Neural progenitor cell (in vitro differentiated cells): Measurements from ENCODE around the gene SEC23B. TPM values are rescaled to one million over a fixed set of nuclear protein-coding genes. Genes with fewer than 3 reads are reported as not detected.

Experiments
- DNase-seq: peaks from one replicate; pipeline ENCODE4 v3.0.0-alpha.2; 2016; ENCODE audit warnings: low spot score
- H2AFZ ChIP-seq: fragments of 200-600 bp; sonication (generic); replicated peaks from 2 replicates; pipeline ENCODE4 v1.6.1; 2016; ENCODE audit warnings: antibody characterized with exemption
- H3F3A ChIP-seq: fragments of 200-600 bp; sonication (generic); 2 replicates; pipeline ENCODE4 v1.6.1; 2016; ENCODE audit warnings: antibody characterized with exemption, low read depth
- H3K27ac ChIP-seq: fragments of 200-600 bp; sonication (generic); 2 replicates; pipeline ENCODE4 v1.5.1; 2016; ENCODE audit warnings: mild to moderate bottlenecking
- H3K27me3 ChIP-seq: fragments of 200-600 bp; sonication (generic); 2 replicates; pipeline ENCODE4 v1.6.1; 2016; ENCODE audit warnings: mild to moderate bottlenecking, moderate library complexity
- H3K36me3 ChIP-seq: fragments of 200-600 bp; sonication (generic); 2 replicates; pipeline ENCODE4 v1.5.1; 2016
- H3K4me1 ChIP-seq: fragments of 200-600 bp; sonication (generic); 2 replicates; pipeline ENCODE4 v1.6.1; 2016; ENCODE audit warnings: mixed run types
- H3K4me2 ChIP-seq: fragments of 200-600 bp; sonication (generic); 2 replicates; pipeline ENCODE4 v1.6.1; 2016
- H3K4me3 ChIP-seq: fragments of 200-600 bp; sonication (generic); 2 replicates; pipeline ENCODE4 v1.5.1; 2016
- H3K79me2 ChIP-seq: fragments of 200-600 bp; sonication (generic); 2 replicates; pipeline ENCODE4 v1.6.1; 2016; ENCODE audit warnings: low read depth
- H3K9ac ChIP-seq: fragments of 200-600 bp; sonication (generic); 2 replicates; pipeline ENCODE4 v1.6.1; 2016
- H3K9me3 ChIP-seq: fragments of 200-600 bp; sonication (generic); 2 replicates; pipeline ENCODE4 v1.5.1; 2016; ENCODE audit warnings: low read depth
- H4K20me1 ChIP-seq: fragments of 200-600 bp; sonication (generic); 2 replicates; pipeline ENCODE4 v1.6.1; 2016; ENCODE audit warnings: low read depth
- H3K27ac Mint-ChIP-seq: 3 replicates; pipeline ENCODE4 v1.8.0; 2021; ENCODE audit warnings: mixed read lengths
- H3K27me3 Mint-ChIP-seq: 2 replicates; pipeline ENCODE4 v1.8.0; 2022; ENCODE audit warnings: low read depth, mild to moderate bottlenecking, inconsistent platforms, moderate library complexity, mixed read lengths; ENCODE audit not compliant: insufficient read depth
- H3K36me3 Mint-ChIP-seq: 3 replicates; pipeline ENCODE4 v1.8.0; 2021; ENCODE audit warnings: mixed read lengths
- H3K4me1 Mint-ChIP-seq: 3 replicates; pipeline ENCODE4 v1.8.0; 2021; ENCODE audit warnings: mixed read lengths
- H3K4me3 Mint-ChIP-seq: 3 replicates; pipeline ENCODE4 v1.8.0; 2021; ENCODE audit warnings: mild to moderate bottlenecking, moderate library complexity, mixed read lengths
- H3K9me3 Mint-ChIP-seq: 3 replicates; pipeline ENCODE4 v1.8.0; 2020; ENCODE audit warnings: mixed read lengths
- CTCF ChIP-seq: fragments of 200-600 bp; sonication (generic); IDR thresholded peaks from 2 replicates; pipeline ENCODE4 v1.5.1; 2017; ENCODE audit warnings: antibody characterized with exemption, mild to moderate bottlenecking
- EZH2 ChIP-seq: fragments of 200-600 bp; sonication (generic); IDR thresholded peaks from 2 replicates; pipeline ENCODE4 v1.6.1; 2017; ENCODE audit warnings: antibody characterized with exemption, mild to moderate bottlenecking, moderate library complexity
- EZH2phosphoT487 ChIP-seq: fragments of 200-600 bp; sonication (generic); IDR thresholded peaks from 2 replicates; pipeline ENCODE4 v1.6.1; 2017; ENCODE audit warnings: antibody characterized with exemption
- total RNA-seq: library from RNA; depleted of rRNA; stranded (reverse); fragments of >200 nt; gene quantifications from 2 replicates; pipeline ENCODE4 v1.2.3, GENCODE V29; 2015; ENCODE audit warnings: low replicate concordance

Gene SEC23B
- total RNA-seq, 1 donor from 2014 or later: 57.2 TPM

- Histone ChIP-seq H4K20me1 (no peaks in the 10 kb centered on the region), H3K27ac (no peak overlapping the region), H3K9me3 (no peaks in the 10 kb centered on the region), H3K79me2 (peaks cover 22% of the 10 kb centered on the region), H3K4me1 (peaks cover 6% of the 10 kb centered on the region), H3K36me3 (peaks cover 5% of the 10 kb centered on the region), H3K27me3 (no peaks in the 10 kb centered on the region), H3K4me2 (no peak overlapping the region), H3K4me3 (no peak overlapping the region), H3K9ac (no peak overlapping the region), H3F3A (peaks cover 9% of the 10 kb centered on the region), H2AFZ (no peak overlapping the region)
- no peak for DNase-seq
- H3K36me3 Mint-ChIP-seq: peaks cover 13% of the 10 kb centered on the region
- no peak overlapping the region for H3K4me3 Mint-ChIP-seq
- TF ChIP-seq EZH2phosphoT487 (no peak), EZH2 (no peak), CTCF (no peak)
- H3K9me3 Mint-ChIP-seq: no peaks in the 10 kb centered on the region
- no peak overlapping the region for H3K27ac Mint-ChIP-seq
- H3K27me3 Mint-ChIP-seq: peaks cover 3% of the 10 kb centered on the region
- peaks cover 8% of the 10 kb centered on the region for H3K4me1 Mint-ChIP-seq
Measured at GRCh38 chr20:18571578-18571977, 63.8 kb downstream of the SEC23B start.

GRCh38 chr20:18577942-18578341 is 70.2 kb downstream of the SEC23B start:
- Mint-ChIP-seq H3K27ac (no peak overlapping the region), H3K4me1 (no peaks in the 10 kb centered on the region), H3K9me3 (no peaks in the 10 kb centered on the region), H3K4me3 (no peak overlapping the region), H3K27me3 (no peaks in the 10 kb centered on the region), H3K36me3 (peaks cover 1% of the 10 kb centered on the region)
- Histone ChIP-seq H3K9me3 (no peaks in the 10 kb centered on the region), H3K27me3 (no peaks in the 10 kb centered on the region), H3F3A (no peaks in the 10 kb centered on the region), H4K20me1 (no peaks in the 10 kb centered on the region), H3K79me2 (no peaks in the 10 kb centered on the region), H3K4me3 (no peak overlapping the region), H2AFZ (no peak overlapping the region), H3K4me1 (no peaks in the 10 kb centered on the region), H3K4me2 (no peak overlapping the region), H3K9ac (no peak overlapping the region), H3K27ac (no peak overlapping the region), H3K36me3 (no peaks in the 10 kb centered on the region)
- DNase-seq: no peak
- TF ChIP-seq CTCF (no peak), EZH2phosphoT487 (no peak), EZH2 (no peak)

GRCh38 chr20:18578581-18578980 is 70.8 kb downstream of the SEC23B start:
- Mint-ChIP-seq H3K27me3 (no peaks in the 10 kb centered on the region), H3K4me1 (no peaks in the 10 kb centered on the region), H3K4me3 (no peak overlapping the region)

More at GRCh38 chr20:18578581-18578980, 70.8 kb downstream of the SEC23B start:
- Histone ChIP-seq H3K27me3 (no peaks in the 10 kb centered on the region), H3K9me3 (no peaks in the 10 kb centered on the region), H4K20me1 (no peaks in the 10 kb centered on the region), H2AFZ (no peak overlapping the region), H3K9ac (no peak overlapping the region), H3K4me1 (no peaks in the 10 kb centered on the region), H3F3A (no peaks in the 10 kb centered on the region), H3K79me2 (no peaks in the 10 kb centered on the region), H3K4me3 (no peak overlapping the region), H3K27ac (no peak overlapping the region), H3K36me3 (no peaks in the 10 kb centered on the region), H3K4me2 (no peak overlapping the region)
- Mint-ChIP-seq H3K27ac (no peak overlapping the region), H3K36me3 (no peaks in the 10 kb centered on the region), H3K9me3 (no peaks in the 10 kb centered on the region)
- TF ChIP-seq CTCF (no peak), EZH2 (no peak)
- no peak for DNase-seq
